Measurements from ENCODE around the gene EBNA1BP2.
A peak's percentile ranks its signal among the peaks of the same experiment; 100 is the strongest.
"Not testable (repeated sequence)": the region's sequence is repeated elsewhere in the genome, so short reads cannot be mapped to it uniquely, and the experiment has no call there.

EBNA1BP2 gene, protein sequence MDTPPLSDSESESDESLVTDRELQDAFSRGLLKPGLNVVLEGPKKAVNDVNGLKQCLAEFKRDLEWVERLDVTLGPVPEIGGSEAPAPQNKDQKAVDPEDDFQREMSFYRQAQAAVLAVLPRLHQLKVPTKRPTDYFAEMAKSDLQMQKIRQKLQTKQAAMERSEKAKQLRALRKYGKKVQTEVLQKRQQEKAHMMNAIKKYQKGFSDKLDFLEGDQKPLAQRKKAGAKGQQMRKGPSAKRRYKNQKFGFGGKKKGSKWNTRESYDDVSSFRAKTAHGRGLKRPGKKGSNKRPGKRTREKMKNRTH

GRCh38 chr1:43171876-43172526, at the start of gene EBNA1BP2, which contains the start of gene CFAP57:
TSS of gene EBNA1BP2 (minus strand) at chr1:43172290. CDS start at chr1:43172118, 172 bp downstream.
TSS of gene CFAP57 (plus strand) at chr1:43172330. CDS start at chr1:43172754, 424 bp downstream.
- DNase-seq (ENCODE audit: low read depth in 2 of 2, low spot score in 1 of 2): peak; percentile 76 to 84

DNA sequence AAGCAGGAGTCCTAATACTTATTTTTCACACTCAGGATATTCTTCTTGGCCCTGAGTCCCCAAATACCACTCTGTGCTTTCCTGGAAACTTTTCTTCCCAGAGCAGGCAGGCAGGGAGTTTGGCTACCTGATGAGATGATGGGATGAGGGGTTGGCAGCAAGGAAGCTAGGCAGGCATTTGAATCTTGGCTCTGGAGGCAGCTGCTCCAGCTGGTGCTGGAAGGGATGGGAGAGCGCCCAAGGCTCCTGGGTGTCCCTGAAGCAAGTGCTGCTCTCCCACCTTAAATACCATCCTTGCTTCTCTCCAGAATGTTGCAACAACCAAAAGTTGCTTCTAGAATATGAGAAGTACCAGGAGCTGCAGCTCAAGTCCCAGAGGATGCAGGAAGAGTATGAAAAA, 49.7 kb upstream of the EBNA1BP2 start:
- no peak for DNase-seq (ENCODE audit: low read depth in 2 of 2, low spot score in 1 of 2)

GRCh38 chr1:43220905-43221778, 49.1 kb upstream of the EBNA1BP2 start:
- no peak for DNase-seq (ENCODE audit: low read depth in 2 of 2, low spot score in 1 of 2)

- DNase-seq (ENCODE audit: low read depth in 2 of 2, low spot score in 1 of 2): no peak
Observed at GRCh38 chr1:43217747-43218146, 45.7 kb upstream of the EBNA1BP2 start.

DNA sequence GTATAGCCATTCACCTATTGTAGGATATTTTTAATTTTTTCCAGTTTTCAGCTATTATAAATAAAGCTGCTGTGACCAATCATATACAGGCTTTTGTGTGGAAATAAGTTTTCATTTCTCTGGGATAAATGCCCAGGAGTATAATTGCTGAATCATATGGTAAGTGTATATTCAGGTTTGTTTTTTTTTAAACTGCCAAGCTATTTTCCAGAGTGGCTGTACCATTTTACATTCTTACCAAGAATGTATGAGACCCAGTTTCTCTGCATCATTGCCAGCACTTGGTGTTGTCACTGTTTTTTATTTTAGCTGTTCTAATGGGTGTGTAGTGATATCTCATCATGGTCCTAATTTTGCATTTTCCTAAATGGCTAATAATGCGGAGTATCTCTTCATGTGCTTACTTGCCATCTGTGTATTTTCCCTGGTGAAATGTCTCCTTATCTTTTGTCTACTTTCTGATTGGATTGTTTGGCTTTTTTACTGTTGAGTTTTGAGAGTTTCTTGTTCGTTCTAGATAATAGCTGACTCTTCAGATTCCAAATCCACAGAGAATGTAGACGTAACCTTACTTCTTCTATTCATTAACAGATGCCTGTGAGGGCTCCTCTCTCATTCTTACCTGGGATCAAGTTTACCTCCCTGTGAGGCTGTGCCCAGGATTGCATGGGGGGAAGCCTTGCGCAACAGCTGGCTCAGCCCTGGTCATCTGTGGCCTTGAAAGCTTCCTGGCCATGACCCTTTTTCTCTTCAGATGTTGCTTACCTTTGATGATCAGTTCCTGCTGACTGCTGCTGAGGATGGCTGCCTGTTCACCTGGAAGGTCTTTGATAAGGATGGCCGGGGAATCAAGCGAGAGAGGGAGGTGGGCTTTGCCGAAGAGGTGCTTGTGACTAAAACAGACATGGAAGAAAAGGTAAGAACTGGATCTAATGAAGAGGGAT, 42.7 kb upstream of the EBNA1BP2 start:
- DNase-seq (ENCODE audit: low read depth in 2 of 2, low spot score in 1 of 2): no peak

DNA sequence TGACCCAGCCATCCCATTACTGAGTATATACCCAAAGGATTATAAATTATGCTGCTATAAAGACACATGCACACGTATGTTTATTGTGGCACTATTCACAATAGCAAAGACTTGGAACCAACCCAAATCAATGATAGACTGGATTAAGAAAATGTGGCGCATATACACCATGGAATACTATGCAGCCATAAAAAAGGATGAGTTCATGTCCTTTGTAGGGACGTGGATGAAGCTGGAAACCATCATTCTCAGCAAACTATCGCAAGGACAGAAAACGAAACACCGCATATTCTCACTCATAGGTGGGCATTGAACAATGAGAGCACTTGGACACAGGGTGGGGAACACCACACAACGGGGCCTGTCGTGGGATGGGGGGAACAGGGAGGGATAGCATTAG, 36.2 kb upstream of the EBNA1BP2 start:
- not testable (repeated sequence) for DNase-seq (ENCODE audit: low read depth in 2 of 2, low spot score in 1 of 2)

- no peak for DNase-seq (ENCODE audit: low read depth in 2 of 2, low spot score in 1 of 2)
Observed at GRCh38 chr1:43207229-43207853, 35.3 kb upstream of the EBNA1BP2 start.

DNA sequence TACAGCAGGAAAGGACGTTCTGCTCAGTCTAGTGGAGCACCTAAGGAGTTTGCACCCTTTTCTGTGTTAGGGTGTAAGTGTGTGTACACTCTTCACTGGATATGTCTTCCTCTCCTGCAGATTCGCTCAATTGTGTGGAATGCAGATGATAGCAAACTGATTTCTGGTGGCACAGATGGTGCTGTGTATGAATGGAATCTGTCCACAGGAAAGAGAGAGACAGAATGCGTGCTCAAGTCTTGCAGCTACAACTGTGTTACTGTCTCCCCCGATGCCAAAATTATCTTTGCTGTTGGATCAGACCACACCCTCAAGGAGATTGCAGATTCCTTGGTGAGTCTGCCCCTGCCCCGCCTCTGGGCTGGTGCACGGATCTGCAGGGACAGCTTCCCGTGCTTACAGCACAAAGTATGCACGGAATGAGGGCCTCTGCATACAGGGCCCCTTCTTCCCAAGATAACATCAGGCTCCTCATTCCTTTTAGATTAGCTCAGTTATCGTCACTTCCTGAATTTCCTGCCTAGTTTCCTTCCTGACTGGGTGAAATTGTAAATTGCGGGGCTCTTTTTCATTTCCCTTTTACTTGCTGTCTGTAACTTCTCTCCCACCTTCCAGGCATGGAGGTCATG, 34.6 kb upstream of the EBNA1BP2 start:
- no peak for DNase-seq (ENCODE audit: low read depth in 2 of 2, low spot score in 1 of 2)

- no peak for DNase-seq (ENCODE audit: low read depth in 2 of 2, low spot score in 1 of 2)
Observed at GRCh38 chr1:43205671-43206070, 33.6 kb upstream of the EBNA1BP2 start.

DNA sequence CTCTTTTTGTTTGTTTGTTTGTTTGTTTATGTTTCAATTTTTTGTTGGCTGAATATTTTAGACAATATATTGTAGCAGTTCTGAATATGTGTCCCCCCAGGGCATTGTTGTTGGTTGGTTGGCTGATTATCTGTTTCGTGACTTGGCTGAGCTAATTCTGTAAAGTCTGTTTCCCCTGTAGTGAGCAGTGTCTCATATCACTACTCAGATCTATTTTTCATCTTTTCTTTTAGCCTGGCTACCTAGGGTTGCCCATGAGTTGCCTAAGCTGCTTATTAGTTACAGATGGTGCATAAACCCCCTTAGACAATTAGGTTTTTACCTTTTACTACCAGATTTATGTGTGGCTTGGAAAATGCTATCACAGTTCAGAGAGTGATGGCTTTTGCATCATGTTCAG, 32.3 kb upstream of the EBNA1BP2 start:
- DNase-seq (ENCODE audit: low read depth in 2 of 2, low spot score in 1 of 2): no peak

DNA sequence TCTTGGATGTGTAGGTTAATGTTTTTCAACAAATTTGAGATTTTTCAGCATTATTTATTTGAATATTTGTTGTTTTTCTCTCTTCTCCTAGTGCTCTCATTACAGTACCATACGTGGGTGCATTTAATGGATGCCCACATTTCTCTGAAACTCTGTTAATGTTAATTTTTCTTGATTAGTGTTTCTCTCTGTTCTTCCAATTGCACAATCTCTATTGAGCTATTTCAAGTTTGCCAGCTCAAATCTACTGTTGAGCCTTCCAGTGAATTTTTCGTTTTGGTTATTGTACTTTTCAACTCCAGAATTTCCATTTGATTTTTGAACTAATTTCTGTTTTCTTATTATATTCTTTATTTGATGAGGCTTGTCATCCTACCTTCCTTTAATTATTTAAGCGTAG, 31.8 kb upstream of the EBNA1BP2 start:
- no peak for DNase-seq (ENCODE audit: low read depth in 2 of 2, low spot score in 1 of 2)

DNA sequence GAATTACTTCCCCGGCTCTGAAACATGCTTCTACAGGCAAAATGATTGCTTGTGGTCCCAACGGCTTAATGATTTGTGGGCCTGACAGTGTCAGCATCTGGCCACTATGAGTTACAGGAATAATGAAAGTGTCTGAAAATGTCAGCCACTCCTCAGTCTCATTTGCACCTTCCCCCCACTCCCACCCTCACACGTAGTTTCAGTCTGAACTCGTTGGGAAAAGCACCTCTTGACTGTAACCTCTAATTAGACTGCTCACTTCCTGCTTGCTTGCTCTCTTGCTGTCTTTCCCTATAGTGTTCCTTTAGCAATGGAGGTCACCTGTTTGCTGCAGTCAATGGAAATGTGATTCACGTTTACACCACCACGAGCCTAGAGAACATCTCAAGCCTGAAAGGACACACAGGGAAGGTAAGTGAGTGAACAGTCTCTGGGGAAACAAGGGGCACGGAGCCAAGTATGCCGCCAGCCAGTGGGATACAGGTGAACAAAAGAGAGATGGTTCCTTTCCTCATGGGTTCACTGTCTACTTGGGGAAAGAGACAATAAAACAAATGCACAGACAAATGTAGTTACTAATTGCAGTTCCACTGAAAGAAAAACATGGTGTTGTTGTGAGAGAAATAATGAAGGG, 27.1 kb upstream of the EBNA1BP2 start:
- no peak for DNase-seq (ENCODE audit: low read depth in 2 of 2, low spot score in 1 of 2)

- DNase-seq (ENCODE audit: low read depth in 2 of 2, low spot score in 1 of 2): no peak
Observed at GRCh38 chr1:43197343-43198127, 25.4 kb upstream of the EBNA1BP2 start.

GRCh38 chr1:43194509-43194908, 22.4 kb upstream of the EBNA1BP2 start:
- DNase-seq (ENCODE audit: low read depth in 2 of 2, low spot score in 1 of 2): no peak

DNA sequence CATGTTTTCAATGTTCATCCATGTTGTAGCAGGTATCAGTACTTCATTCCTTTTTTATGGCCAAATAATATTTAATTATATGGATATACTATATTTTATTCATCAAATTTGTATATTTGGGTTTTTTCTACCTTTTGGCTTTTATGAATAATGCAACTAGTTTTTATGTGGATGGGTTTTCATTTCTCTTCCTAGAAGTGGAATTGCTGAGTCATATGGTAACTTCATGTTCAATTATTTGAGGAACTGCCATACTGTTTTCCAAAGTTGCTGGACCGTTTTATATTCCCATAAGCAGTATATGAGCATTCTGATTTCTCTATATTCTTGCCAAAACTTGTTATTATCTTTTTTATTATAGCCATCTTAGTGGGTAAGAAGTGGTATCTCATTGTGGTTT, 16.0 kb upstream of the EBNA1BP2 start:
- no peak for DNase-seq (ENCODE audit: low read depth in 2 of 2, low spot score in 1 of 2)

GRCh38 chr1:43184995-43185394, 12.9 kb upstream of the EBNA1BP2 start:
- DNase-seq (ENCODE audit: low read depth in 2 of 2, low spot score in 1 of 2): no peak

DNA sequence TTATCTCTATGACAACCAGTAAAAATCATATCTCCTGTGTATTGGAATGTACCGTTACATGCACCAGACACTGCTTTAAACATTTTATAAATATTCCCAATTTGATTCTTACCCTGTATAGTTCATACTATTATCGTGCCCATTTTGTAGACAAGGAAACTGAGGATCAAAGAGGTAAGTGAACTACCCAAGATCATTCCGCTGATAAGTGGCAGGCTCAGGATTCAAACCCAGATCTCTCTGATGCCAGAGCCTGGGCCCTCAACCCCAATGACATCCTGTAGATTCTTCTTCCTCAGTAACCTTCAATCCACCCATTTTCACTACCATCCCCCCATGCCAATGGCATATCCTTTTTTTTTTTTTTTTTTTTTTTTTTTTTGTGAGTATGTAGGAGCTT, 12.3 kb upstream of the EBNA1BP2 start:
- DNase-seq (ENCODE audit: low read depth in 2 of 2, low spot score in 1 of 2): no peak

DNA sequence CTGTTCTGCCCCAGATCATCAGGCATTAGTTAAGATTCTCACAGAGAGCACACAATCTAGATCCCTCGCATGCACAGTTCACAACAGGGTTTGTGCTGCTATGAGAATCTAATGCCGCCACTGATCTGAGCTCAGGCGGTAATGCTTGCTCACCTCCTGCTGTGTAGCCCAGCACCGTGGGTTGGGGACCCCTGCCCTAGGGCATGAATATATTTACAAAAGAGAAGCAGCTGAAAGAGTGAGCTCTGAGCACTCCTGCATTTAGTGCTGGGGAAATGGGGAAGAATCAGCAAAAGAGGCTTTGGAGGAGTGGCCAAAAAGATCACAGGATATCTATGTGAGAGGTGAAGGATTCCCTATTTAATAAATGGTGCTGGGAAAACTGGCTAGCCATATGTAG, 5.6 kb upstream of the EBNA1BP2 start:
- no peak for DNase-seq (ENCODE audit: low read depth in 2 of 2, low spot score in 1 of 2)
